NCI-H82 treated with DMSO at 0.1 percent for 48 hours (cell line): ENCODE data around the gene SLC17A3.

Source experiments
- DNase-seq: peaks from one replicate; lab custom pipeline; 2025; ENCODE audit not compliant: unreplicated experiment; lab: John Stamatoyannopoulos, UW

SLC17A3 gene

GRCh38 chr6:25874118-25874517 is at the start of gene SLC17A3:
Gene SLC17A3 (minus strand): TSS chr6:25874243. CDS start chr6:25868387, 5,856 bp downstream.
- no peak for DNase-seq

- DNase-seq = no peak
Observed at GRCh38 chr6:25922301-25922700, 48.3 kb upstream of the SLC17A3 start.

DNA sequence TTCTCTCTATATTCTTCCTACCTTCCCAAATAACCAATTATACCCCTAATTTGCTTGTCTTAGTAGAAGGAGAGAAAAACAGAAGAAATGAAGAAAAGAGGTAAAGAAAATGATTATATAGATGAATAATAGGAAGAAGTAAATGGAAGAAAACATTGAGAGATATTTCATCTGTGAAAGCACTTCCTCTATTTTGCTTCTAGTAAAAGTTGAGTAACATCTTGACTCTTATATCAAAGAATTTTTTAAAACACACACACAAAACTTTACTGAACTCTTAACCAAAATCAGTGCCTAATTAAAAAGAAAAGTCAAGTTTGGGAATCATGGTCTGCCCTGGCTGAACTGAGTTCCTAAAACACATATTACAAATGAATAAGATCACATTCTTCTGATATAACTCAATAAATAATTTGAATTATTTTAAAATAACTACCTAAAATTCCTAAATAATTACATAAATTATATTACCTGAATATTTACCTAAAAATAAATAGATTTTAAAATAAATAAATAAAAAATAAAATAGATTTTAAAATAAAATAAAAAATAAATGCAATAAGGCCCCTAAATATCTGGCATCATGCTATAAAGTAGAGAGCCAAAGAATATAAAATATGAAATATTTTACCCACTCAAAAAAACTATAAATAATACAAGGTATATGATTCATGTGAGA is 47.6 kb upstream of the SLC17A3 start:
- DNase-seq = no peak

- DNase-seq = no peak
Observed at GRCh38 chr6:25919657-25920056, 45.6 kb upstream of the SLC17A3 start.

DNA sequence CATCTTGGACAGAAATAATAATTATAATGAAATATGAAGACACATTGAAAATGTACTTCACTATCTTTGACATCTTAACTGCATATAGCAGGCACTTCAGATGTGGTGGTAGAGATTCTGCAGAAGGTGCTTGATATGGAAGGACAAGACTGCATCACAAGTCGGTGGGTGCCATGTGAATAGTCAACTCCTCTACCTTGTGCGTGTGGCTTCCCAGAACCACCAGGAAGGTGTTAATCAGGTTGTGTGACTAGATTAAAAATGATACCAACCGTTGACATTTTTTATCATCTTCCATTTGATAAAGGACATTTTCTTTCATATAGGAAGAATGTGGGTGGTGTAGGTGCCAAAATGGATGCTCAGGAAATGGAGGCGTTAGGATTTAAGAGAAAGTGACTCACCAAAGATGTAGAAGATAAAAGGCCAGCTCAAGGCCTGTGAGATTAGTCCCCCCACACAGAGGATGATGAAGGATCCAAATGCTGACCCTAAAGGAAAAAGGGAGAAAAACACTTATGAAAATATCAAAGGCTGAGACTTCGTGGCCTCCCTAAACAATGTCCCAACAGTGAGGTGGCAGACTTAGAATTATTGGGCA is 44.1 kb upstream of the SLC17A3 start:
- no peak for DNase-seq

DNA sequence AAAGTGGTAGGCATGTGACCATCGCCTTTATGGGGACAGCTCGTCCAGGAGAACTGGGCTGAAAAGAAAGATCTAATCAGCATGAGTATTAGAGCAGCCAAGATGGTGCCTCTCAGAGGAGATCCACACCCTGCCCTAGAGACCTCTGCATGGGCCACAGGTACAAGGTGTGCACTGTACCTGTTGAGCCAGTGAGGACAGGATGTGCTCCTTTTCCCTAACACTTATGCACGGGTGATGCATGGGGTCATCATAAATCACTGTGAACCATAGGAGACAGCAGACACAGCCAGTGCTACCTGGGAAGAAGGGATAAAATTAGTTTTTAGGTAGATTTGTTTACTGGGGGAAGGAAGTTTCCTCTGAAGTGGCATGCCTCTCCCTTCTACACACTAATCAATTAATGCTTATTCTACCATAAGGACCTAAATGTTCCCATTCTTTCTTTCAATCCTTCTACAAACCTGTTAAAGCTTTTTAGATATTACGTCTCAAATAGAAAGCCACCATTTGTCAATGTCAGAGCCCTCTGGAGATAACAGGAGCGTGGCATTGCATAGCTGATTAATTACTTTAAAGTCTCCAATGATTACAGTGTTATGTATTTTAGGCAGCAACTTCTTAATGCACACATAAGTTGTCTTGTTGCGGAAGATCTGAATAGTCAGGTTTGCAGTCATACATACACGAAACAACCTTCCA is 42.9 kb upstream of the SLC17A3 start:
- DNase-seq = no peak

GRCh38 chr6:25916330-25916729 is 42.3 kb upstream of the SLC17A3 start:
- no peak for DNase-seq

DNA sequence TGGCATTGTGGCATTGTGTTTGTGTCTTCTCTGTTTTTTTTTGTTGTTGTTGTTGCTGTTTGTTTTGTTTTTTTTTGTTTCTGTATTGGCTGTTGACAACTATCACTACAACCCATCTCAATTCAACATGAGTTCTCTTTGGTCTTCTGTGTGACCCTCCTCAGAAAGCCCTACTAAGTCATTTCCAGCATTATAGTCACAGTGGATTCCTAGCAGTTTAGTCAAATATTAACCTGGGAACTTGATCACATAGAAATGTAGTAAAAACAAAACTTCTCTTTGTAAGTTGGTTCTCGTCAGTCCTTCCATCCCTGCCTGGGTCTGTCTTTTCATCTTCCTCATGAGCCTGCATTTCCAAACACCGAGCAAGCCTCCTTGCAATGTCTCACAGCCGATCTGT is 39.7 kb upstream of the SLC17A3 start:
- DNase-seq = no peak

- DNase-seq = no peak
Observed at GRCh38 chr6:25911351-25911750, 37.3 kb upstream of the SLC17A3 start.

DNA sequence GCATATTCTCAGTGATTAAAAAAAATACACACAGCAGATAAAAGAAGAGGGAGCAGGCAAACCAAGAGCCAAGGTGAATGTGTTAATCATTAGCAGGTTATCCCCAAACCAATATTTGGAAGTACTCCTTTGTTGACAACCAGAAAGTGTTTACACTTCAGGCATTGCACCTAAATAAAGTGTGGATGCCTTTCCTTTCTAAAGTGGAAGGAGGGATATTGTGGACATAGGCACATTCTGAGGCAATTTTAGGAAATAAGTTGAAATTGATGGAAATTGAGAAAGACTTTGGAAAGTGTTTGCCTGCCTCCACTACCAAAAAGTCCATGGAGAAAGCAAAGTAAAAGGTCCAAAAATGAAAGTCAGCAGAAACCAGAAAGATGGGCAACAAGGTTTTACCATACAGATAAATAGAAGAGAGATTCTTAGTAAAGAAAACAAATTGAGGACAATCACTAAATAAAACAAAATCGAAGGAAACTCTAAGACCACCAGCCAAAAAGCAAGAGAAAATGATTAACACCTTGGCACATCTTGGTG is 33.5 kb upstream of the SLC17A3 start:
- no peak for DNase-seq

DNA sequence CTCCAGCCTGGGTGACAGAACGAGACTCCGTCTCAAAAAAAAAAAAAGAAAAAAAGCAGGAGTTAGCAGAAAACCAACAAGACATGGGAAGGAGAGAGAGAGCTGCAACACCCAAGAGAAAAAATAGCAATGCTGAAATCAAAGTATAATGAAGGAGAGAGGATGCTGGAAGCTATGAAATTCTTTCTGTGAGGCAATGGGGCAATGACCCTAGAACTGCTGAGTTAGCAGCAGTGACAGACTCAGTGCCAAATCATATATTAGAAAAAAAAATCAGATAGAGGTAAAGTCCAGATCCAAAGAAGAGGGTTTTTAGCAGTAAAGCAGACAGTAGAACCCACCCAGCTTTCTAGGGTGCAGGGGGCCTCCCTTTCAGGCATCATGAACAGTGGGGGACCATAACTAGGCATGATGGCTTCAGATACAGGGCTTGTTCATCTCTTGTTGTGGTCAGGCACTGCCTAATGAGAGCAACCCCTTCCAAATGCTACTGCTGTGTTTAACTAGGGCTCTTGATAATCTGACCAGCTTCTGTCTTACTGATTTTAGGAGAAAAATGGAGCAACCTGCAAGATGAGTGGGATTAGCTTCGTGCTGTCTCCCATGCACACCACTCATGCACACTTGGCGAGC is 29.5 kb upstream of the SLC17A3 start:
- DNase-seq = no peak

DNA sequence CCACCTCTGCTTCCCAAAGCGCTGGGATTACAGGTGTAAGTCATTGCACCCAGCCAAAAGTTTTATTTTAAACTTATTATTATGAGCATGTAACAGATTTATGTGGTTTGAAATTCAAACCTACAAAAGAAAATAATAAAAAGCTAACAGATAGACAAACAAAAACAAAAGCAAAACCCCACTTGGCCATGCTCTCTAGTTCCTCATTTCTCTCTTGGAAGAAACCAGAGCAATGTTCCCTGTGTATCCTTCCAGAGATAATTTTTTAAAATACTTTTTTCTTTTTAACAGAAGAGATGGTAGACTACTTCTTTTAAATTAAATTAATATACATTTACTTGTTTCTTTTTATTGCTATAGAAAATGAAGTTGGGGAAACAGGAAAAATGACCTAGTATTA is 28.0 kb upstream of the SLC17A3 start:
- no peak for DNase-seq

- DNase-seq = no peak
Observed at GRCh38 chr6:25900843-25901242, 26.8 kb upstream of the SLC17A3 start.

GRCh38 chr6:25899580-25900408 is 25.8 kb upstream of the SLC17A3 start:
- DNase-seq = no peak

DNA sequence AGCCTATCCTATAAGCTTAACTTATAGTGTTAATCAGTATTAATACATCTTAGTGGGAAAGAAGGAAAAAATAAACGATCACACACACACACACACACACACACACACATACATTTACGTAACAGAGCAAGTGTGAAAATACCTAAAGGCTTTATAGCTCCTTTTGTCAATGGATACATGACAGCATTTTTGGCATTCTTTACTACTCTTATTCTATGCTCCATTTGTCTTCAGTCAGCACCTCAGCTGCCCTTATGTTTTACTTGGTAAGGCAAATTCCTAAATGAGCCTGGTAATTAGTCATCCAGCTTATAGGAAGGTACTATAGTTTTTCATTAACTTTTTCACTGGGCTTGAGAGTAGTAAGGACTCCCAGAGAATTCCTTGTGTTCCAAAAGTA is 25.1 kb upstream of the SLC17A3 start:
- no peak for DNase-seq

DNA sequence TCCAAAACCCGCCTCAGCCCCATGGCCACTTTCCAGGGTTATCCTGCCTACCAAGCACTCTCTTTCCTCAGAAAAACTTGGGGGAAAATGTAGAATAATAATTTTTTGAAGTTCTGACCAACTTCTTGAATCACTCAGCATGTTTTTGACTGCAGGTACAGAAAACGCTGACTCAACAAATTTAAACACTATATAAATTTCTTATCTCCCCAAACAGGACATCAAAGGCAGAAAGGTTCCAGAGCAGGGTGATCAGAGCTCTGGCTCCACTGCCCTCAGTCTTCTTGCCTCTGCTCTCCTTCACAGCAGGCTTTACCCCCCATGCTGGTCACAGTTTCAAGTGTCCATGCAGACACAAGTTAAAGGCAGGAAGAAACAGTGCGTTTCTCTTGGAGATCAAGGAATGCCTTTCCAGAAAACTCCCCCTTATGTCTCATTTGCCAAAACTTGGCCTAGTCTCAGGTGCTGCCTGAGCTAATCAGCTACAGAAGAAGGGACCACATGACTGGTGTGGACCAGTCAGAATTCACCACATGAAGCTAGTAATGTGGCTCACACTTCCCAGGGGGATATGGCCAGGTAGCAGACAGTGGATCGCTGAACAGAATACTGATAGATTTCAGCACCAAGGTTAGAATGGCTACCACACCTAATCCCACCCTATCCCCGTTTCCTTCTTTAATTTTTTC is 24.4 kb upstream of the SLC17A3 start:
- no peak for DNase-seq

DNA sequence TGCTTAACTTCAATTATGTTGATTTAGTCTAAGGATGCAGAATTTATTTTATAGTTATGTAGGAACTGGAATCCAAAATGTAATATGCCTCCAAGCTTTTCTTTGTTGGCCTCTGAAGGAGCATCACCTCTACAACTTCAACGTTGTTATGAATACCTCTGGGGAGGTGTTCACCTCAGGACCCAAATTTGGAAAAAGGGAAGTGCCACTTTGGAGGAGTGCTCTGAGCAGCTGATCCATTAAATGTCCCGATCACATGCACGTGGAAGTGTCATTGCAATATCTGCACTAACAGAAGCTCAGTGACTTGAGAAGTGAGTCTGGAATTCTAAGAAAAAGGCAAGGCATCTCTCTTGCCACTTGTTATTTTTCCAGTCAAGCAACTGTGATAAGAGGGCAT is 22.2 kb upstream of the SLC17A3 start:
- DNase-seq = no peak

- no peak for DNase-seq
Observed at GRCh38 chr6:25895771-25896170, 21.7 kb upstream of the SLC17A3 start.

- no peak for DNase-seq
Observed at GRCh38 chr6:25893778-25894177, 19.7 kb upstream of the SLC17A3 start.

DNA sequence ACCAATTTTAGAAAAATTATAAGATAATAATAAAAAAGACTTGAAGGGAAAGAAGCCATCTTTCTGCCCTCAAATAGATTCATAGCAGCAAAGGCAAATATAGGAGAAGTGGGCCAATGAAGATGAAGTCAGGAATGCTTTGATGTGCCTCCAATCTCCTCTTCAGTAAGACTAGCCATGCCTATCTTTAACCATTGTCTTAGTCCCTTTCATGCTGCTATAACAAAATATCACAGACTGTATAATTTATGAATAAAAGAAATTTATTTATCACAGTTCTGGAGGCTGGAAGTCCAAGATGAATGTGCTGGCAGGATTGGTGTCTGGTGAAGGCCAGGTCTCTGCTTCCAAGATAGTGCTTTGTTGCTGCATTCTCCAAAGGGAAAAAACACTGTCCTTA is 18.8 kb upstream of the SLC17A3 start:
- no peak for DNase-seq
